ENCODE measurements around the gene SPATS2.
A peak's percentile ranks its signal among the peaks of the same experiment; 100 is the strongest.

The SPATS2 gene

DNA sequence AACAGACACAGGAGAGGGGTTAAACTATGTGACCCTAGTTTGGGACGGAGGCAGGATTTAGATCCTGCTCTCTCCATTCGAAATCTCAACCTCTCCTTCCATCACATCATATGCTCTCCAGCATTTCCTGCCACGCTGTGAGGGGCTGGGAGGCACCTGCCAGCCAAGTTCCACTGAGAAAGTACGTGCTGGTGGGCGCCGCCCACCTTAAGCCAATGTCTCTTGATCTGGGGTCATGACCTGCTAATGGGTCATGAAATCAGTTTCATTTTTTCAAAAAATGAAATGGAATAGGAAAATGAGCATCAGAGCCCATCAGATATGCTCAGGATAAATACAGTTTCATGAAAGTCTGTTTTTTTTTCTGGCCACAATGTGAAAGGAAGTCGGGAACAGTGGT, 193.4 kb downstream of the SPATS2 start:
- DNase-seq: no peak

GRCh38 chr12:49562233-49562632, 195.0 kb downstream of the SPATS2 start:
- DNase-seq: no peak

DNA sequence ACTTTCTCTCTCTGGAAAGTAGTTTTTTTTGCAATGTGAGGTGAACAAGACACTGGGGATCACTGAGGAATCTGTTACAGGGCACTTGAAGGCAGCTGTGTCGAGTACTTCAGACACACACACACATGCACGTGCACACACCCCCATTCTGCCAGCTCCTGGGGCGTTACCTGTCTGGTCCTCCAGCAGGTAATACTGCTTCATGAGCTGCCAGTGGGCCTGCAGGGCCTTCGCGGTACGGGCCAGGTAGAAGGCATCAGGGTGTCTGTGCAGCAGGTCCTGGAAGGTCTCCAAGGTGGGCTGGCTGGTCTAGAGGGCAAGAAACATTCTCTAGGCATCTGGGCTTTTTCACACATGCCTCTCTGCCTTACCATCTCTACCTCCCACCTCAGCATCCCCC, 195.6 kb downstream of the SPATS2 start:
- DNase-seq: no peak

DNA sequence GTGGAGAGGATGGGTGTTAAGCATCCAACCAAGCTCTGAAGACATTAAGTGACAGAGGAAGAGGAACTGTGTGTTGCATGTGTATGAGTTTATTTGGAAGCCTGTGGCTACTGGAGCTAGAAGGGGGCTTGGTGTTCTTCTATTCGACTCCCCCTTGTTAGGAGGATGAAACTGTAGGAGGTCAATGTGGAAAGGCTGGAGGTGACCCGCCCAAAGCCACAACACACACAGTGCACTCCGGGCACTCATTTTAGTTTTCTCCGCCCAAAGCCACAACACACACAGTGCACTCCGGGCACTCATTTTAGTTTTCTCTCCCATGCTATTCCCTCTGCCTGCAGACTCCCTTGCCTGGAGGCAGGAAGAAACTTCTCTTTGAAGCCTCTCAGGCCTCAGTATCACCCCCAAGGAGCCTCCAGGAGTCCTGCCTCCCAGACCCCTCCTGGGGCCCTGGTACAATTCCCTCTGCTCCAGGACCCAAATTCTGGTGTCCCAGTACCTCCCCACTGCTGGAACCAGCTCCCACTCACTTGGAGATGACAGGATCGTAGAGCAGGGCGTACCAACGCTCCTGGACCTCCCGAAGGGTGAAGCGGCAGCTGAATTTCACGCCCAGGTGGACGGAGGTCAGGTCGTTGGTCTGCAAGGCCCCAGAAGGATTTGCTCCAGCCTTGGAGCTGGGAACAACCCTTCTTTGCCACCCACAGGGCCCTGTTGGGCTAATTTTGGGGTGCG, 196.9 kb downstream of the SPATS2 start:
- DNase-seq: no peak

DNA sequence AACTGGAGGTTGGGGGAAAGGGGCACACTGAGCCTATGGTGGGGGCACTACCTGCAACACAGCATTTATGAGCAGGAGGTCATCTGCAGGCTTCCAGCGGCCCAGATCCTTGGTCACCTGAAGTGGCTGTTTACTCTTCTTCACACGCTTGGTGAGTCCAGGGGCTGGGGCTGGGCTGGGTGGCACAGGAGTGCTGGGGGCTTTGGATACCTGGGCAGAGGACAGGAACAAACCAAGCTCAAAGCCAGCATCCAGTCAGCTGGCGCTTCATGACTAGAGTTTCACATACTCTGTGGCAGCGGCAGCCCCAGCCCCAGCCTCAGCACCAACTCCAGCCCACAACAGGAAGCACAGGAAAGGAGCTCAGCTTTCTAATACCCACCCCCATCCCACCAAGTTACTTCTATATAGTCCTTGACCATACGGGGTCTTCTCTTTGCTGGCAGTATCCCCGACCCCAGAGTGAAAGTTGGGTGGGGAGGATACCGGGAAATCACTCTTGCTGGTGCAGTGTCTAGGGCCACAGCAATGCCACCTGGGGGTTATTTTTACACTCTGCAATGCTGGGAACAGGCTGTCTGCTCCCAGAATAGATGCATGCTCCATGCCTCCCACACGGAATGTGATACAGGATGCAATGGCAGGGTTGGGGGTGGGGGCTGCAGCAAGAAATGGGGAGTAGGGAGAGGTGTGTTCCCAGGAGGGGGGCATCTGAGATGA, 197.6 kb downstream of the SPATS2 start:
- no peak for DNase-seq

DNA sequence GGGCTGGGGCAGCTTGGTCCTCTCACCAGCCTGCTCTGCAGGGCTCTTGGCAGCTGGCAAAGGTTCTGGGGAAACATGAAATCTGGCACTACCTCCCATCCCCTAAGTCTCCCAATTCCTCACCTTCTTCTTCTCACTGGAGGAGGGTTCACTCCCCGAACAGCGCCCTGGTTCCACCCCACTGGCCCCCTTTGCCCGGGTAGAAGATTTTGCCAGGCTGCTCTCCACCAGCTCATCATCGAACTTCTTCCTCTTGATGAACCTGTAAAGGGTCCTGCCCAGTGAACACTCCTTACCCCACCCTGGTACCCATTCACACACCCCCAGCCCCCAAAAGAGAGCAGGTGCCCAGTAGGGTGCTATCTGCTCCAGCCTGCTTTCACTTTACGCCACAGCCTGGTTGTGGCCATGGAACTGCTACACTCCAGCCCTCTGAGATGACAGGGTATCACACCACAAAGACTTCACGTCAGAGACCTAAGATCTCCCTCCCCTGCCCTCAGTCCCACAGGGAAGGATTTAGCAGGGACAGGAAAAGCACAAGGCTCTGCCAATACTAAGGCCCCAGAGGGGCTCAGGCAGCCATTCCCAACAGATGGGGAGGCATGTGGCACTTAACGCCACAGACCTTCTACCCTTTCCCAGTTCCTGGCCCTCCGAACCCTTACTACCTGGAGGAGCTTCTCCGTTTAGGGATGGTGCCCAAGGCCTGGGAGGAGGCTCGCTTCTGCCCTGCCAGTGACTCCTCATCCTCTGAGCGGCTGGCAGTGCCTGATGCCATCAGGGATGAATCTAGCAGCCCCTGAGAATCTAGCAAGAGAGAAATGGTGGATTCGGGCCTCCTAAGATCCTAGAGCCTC, 198.4 kb downstream of the SPATS2 start:
- DNase-seq: no peak

DNA sequence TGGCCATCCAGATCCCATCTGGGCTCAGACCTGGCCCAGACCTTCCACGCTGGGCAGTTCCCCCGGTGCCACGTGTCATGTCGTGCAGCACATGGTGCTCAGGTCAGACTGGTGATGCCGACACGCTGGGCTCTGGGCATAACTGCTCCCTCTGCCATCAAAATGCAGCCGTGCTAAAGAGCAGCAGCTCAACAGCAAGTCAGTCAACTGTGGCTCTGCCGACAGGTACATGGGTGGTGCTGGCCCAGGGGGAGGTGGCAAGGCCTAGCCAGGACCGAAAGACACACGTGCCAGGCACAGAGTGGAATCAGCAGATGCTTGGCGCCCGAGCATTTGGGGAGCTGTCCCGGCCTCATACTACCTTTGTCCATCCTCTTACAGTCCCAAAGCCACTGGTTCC, 199.1 kb downstream of the SPATS2 start:
- no peak for DNase-seq

- DNase-seq: no peak
Observed at GRCh38 chr12:49567302-49567610, 200.0 kb downstream of the SPATS2 start.

GRCh38 chr12:49567611-49568441, 200.6 kb downstream of the SPATS2 start, which contains the start of gene MCRS1:
TSS of gene MCRS1 (minus strand) at chr12:49568142. CDS start at chr12:49566731, 1,411 bp downstream.
- peak; percentile 88 for DNase-seq

- DNase-seq: no peak
Observed at GRCh38 chr12:49568442-49569162, 201.3 kb downstream of the SPATS2 start.
